GM18517 (cell line): ENCODE data around the gene ALPK3.

Source experiments
- ATAC-seq: cut with Tn5 transposase; IDR thresholded peaks from one replicate; pipeline ENCODE4 v1.9.1; 2021; ENCODE audit warnings: mild to moderate bottlenecking, moderate library complexity; ENCODE audit not compliant: unreplicated experiment

The ALPK3 gene

DNA sequence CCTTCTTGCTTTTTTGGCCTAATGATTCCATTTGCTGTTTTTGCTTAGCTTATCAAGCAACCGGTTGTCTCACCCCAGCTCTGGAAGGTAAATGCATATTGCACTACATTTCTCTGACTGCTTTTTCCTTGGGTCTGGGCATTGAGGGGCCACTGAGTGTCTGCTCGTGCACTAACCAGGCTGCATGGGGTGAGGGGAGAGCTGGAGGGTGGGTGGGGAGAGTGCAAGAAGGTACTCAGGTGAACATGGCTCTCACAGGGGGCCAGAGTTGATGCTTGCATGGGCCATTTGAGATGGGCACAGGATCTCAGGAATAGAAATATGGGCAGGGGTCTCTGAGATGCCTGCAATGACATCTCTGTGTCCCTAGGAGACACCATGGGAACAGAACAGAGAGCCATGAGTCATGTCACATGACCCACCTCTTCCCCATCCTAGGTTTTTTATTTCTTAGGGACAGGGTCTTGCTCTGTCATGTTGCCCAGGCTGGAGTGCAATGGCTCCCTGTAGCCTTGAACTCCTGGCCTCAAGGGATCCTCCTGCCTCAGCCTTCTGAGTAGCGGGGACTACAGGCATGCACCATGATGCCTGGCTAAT is 6.2 kb downstream of the ALPK3 start:
- ATAC-seq = no peak

DNA sequence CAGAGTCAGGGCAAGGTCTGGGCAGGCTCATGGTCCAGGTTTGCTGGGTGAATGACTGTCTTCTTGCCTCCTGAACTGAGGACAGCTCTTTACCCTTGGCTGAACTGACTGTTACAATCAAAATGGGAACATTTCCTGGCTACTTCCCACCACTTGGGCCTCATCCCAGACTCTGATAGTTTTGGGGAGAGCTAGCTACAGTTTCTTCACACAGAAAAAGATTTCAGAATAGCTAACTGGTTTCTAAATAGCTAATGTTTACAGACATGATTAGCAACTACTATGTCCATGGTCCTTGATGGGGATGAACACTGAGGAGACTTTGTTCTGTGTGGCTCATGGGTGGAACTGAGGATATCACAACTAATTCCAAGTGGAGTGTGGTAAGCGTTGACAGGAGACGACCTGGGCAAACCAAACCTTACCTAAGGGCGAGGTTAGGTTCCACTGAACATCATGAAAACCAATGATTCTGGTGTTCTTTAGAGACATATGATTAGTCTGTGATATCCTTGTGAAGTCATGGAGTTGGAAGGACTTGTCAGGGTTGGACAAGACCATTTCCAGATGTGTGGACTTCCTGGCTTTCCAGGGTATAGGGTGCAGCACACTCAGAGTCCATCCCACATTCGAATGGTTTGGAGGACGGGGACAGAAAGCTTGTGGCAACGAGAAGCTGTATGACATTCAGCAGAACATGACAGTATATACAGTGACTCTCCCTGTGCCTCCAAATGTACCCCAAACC is 7.3 kb downstream of the ALPK3 start:
- no peak for ATAC-seq

- ATAC-seq = no peak
Observed at GRCh38 chr15:84826369-84826823, 9.2 kb downstream of the ALPK3 start.

DNA sequence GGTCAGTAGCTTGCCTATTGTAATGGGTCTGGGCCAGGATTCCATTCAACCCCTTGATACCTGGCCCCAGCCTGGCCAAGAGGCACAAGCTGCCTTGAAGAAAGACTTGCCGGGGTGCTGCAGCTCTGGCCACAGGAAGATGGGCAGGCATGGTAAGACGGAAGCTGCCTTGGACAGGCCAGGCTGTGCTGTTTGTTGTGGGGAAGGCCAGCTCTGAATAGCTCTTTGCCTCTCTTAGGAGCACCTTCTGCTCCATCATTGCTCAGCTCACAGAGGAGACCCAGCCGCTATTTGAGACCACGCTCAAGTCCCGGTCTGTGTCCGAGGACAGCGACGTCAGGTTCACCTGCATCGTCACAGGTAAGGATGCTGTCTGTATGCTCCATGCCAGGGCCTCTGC is 10.1 kb downstream of the ALPK3 start:
- ATAC-seq = no peak

- no peak for ATAC-seq
Observed at GRCh38 chr15:84828086-84828908, 11.1 kb downstream of the ALPK3 start.

GRCh38 chr15:84829428-84829827 is 12.3 kb downstream of the ALPK3 start:
- no peak for ATAC-seq

DNA sequence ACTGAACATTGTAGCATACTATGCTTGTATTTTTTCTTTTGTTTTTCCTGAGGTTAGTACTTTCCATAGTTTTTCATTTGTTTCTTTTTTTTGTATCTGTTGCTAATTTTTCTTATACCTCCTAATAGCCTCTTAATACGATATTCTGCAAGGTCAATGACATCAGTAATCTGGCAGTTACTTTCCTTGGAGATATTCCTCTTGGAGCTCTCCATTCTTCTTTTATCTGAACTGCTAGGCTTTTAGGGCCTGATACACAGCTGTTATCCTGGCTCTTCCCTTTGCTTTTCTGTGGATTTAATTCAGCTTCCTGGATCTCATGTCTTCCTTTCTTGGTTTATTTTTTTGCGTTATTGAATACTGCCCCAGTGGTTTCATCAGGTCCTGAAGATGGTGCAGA is 12.9 kb downstream of the ALPK3 start:
- ATAC-seq = no peak

DNA sequence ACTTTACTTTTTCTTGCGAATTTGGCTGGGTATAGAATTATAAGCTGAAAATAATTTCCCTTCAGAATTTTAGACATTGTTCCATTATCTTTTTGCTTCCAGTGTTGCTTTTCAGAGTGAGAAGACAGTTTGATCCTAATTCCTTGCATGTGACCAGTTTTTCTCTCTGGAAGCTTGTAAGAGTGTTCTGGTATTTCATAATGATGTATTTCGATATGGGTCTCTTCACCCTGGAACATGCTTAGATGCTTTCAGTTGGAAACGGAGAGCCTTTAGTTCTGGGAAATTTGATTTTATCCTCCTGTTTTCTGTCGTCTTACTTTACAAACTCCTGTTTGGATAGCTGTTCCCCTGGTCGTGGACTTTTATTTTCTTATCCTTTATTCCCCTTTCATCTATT is 13.9 kb downstream of the ALPK3 start:
- no peak for ATAC-seq

DNA sequence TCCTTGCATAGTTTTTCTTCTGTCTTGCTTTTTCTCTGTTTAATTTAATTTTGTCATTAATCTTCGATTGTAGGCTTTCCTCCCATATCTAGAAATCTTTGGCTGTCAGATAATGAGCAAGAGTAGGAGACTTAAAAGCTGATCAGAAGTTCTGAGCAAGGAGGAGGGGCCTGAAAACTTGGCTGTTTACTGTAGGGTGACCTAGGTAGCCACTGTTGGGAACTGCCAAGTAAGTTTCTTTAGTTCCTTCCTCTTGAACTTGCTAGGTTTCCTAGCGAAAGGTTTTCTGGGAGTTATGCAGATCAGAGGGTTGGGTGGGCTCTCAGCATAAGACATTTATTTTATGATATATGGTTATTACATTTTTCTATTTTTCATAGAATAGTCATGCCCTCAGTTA is 14.5 kb downstream of the ALPK3 start:
- no peak for ATAC-seq

- no peak for ATAC-seq
Observed at GRCh38 chr15:84832448-84833040, 15.4 kb downstream of the ALPK3 start.

DNA sequence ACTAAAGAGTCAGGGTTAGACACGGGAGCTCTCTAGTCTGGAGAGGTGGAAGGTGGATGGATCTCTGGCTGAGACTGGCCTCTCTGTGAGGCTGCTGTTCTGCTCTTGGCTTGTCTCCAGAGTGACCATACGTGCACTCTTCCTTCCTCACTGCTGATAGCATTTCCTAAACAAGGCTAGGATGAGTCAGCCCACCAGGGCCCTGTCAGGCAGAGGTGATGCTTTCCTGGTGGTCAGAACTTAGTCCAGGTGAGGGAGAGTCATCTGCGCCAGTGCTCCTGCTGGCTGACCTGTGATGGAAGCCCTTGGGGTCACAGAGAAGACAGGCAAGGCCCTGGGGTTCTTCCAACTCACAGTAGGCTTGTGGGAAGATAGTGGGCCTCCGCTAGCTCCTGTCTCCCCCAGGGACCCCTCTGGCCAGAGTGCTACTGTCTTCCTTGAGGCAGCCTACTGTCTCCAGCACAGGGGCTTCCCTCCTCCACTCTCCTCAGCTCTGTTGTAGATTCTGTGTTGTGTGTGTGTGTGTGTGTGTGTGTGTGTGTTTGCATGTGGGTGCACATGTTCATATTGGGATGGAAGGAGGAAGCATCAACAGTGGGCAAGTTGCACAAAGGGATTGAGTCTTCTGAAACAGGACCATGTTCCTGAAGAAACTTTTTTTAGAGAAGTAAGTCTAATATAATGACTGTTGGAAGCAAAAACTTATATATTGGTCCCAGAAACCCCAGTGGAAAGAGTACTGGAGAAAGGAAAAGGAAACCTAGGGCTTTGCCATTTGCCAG is 16.5 kb downstream of the ALPK3 start:
- no peak for ATAC-seq

- ATAC-seq = no peak
Observed at GRCh38 chr15:84834229-84834955, 17.2 kb downstream of the ALPK3 start.

DNA sequence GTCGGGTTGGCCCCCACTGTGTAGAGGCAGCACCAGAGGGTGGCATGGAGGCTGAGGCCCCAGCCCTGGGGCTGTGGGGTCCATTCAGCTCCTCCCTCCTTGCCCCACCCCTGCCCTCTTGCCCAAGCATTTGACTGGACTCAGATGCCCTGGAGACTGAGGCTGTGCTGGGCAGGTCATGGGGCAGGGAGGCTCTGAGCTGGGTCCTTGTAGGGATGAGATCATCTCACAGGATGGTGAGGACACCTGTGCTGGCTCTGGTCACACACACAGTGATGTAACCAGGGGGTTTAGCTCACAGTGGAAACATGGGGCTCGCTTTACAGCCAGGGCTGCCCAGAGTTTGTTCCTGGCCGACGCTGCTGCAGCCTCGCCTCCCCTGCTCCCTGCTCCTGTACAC is 17.8 kb downstream of the ALPK3 start:
- ATAC-seq = no peak

DNA sequence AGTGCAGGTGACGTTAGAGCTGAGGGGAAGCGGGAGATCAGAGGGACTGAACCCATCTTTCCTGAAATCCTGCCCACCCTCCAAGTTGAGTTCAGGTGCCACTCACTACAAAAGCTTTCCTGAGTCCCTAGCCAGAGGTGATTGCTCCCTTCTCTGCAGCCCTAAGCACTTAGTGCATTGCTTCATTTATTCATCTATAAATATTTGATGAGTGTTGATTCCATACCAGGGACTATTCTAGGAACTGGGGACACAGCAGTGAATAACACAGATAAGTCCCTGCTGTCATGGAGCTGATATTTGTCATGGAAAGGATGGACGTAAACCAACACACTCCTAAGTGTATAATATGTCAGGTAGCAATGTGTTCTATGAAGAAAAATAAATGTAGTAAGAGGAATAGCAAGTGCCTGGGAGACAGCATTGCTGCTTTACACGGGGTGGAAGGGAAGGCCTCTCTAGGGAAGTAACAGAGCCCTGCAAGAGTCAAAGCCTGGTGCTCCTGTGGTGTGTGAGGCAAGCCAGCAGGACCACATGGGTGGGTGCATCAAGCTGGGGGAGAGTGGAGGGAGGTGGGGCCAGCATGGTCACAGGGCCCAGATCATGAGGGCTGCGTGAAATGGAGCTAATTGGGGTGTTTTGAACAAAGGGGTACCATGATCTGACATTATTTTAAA is 18.6 kb downstream of the ALPK3 start:
- no peak for ATAC-seq

GRCh38 chr15:84836844-84837243 is 19.7 kb downstream of the ALPK3 start:
- no peak for ATAC-seq

GRCh38 chr15:84839714-84840113 is 22.6 kb downstream of the ALPK3 start:
- no peak for ATAC-seq

GRCh38 chr15:84840255-84840654 is 23.1 kb downstream of the ALPK3 start:
- ATAC-seq = no peak

DNA sequence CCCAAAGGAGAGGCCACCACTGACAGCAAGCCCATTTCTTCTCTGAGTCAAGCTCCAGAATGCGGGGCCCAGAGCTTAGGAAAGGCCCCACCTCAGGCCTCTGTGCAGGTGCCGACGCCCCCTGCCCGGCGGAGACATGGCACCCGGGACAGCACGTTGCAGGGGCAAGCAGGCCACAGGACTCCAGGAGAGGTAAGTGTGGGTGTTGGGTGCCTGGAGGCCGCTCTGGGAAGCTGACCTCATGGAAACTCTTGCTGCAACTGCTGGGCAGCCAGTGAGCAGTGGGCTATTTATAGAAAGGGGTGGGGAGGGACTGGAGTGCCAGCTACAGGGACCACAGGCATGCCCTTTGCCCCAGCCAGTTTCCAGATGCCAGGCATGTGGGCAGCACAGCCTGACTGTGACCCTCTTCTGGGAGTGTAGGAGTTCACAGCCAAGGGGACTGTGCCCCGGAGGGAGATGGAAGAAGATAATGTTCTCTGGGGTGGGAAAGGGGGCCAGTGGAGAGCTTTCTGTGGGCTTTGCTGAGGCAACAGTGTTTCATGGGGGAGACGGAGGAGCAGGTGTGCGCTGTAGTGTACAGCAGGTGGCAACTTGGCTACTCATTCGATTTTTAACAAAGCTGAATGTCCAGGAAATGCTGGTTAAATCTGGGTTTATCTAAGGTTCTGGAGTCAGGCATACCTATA is 23.7 kb downstream of the ALPK3 start:
- ATAC-seq = no peak

DNA sequence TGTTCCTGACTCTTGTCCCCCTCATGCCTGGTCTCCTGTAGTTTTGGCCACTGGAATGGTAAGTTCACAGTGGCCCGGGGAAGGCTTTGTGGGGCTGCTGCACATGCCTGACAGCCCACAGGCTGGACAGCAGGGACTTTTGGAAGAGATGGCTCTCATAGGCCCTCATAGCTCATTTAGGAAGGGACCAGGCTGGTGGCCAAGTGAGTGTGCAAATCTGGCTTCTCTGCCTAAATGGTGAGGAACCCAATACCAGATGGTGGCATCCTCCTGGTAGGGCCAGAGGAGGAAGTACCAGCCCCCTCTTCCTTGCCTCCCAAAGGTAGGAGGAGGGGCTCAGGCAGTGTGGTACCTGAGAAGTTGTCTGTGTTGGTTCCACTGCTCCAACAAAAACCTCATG is 25.6 kb downstream of the ALPK3 start:
- ATAC-seq = no peak
